GM18520 (cell line): ENCODE data around the gene BEGAIN.

ENCODE experiments used
- ATAC-seq: cut with Tn5 transposase; IDR thresholded peaks from one replicate; pipeline ENCODE4 v1.9.1; 2021; ENCODE audit not compliant: unreplicated experiment

Gene BEGAIN, protein sequence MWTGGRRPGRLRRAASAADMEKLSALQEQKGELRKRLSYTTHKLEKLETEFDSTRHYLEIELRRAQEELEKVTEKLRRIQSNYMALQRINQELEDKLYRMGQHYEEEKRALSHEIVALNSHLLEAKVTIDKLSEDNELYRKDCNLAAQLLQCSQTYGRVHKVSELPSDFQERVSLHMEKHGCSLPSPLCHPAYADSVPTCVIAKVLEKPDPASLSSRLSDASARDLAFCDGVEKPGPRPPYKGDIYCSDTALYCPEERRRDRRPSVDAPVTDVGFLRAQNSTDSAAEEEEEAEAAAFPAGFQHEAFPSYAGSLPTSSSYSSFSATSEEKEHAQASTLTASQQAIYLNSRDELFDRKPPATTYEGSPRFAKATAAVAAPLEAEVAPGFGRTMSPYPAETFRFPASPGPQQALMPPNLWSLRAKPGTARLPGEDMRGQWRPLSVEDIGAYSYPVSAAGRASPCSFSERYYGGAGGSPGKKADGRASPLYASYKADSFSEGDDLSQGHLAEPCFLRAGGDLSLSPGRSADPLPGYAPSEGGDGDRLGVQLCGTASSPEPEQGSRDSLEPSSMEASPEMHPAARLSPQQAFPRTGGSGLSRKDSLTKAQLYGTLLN

GRCh38 chr14:100587086-100587762 lies at the start of gene BEGAIN:
BEGAIN (minus strand) TSS chr14:100587417; CDS start chr14:100587290, 127 bp downstream.
- ATAC-seq = no peak

DNA sequence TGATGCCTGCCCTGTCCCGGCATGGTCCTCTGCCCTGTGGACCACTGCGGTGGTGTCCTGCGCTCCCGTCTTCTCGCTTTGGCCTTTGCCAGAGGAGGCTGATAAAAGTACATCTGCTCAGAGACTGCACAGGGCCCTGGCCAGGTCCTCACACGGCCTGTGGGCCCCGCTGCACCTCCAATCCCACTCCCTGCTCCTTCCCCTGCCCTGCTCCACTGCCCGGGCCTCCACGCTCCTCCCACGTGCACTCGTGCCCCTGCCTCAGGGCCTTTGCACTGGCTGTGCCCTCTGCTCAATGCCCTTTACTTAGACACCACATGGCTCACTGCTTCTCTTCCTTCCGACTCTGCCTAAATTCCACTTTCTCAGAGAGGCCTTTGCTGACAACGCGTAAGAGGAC lies 49.3 kb upstream of the BEGAIN start:
- ATAC-seq = no peak

DNA sequence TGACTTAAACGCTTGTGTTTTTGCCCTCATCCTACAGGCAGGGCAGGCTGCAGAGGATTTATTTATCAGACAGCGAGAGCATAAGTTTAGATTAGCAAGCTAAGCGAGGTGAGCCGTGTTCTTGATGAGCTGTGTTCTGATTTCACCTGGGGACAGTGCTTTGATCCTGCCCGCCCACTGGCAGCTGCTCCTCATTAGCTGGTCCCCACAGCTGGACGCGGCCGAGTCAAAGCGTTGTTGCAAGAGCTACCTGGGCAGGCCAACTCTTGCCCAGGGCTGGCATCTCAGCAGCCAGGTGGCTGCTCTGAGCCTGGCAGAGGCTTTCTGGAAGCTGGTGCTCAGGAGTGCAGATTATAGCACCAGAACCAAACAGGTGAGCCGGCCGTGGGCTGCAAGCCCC lies 46.8 kb upstream of the BEGAIN start:
- ATAC-seq = no peak

DNA sequence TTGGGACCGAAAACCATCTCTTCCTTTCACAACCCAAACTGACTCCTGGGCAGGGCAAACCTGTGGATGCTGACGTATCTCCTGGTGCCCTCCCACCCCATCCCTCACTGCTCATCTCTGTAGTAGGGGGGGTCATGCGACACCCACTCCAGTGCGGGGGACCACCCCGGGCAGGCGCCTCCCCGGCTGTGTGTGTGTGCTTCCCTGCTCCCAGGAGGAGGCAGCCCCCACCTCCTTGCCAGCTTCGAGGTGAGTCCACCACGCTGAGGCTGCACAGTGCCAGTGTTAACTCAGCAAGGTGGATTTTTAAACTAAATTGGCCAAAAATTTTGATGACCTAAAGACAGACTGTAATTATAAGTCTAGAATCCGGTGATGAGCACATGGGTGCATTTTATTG lies 46.2 kb upstream of the BEGAIN start:
- no peak for ATAC-seq

DNA sequence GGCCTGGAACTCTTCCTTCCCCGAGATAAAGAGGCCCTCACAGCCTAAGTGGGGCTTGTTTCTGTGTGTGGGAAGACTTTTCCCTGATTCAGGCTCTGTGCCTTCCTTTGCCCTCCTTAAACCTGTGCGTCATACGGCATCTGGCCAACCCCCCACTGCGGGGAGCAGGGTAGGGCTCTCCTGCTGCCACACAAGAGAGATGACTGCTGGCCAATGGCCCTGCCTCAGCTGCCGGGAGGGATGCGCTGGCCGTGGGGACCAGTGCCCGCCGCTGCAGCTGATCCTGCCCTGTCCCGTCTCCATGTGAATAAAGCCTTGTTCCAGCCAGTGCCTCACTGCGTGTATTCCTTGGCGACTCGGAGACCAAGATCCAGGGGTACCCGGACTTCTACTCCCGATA lies 42.5 kb upstream of the BEGAIN start:
- ATAC-seq = no peak

DNA sequence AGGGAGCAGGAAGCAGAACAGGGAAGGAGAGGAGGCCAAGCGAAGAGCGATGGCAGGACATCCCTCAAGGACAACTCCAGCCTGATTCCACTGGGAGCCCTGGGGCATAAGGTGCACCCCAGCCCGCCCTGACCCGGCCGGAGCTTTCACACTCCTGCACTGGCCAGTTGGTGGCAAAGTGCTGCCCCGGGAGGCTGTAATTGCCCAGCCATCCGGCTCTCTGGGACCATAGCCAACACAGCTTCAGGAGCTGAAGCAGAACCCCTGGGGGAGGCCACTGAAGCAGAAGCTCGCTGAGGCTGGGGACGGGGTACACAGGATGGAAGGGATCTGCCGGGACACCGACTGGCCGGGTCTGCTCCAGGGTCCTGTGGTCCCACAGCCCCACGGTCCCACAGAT lies 41.9 kb upstream of the BEGAIN start:
- no peak for ATAC-seq

- ATAC-seq = no peak
These were observed 41.0 kb upstream of the BEGAIN start for GRCh38 chr14:100628225-100628624.

DNA sequence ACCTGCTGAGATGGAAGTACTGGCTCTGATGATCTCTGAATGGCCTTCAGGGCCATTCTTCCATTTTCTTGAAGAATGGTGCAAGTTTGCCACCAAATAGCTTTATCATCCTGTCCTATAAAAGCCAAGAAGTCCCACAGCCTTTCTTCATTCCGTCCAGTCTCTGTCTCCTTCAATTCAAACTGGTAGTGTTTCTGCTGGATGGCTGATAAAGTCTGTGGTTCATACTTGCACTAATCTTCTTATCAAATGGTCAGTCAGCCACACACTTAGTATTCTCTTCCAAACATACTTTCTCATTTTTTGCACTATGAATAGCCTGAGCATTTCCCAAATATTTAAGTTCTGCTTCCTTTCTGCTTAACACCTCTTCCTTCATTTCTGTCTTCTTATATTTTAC lies 39.4 kb upstream of the BEGAIN start:
- no peak for ATAC-seq

DNA sequence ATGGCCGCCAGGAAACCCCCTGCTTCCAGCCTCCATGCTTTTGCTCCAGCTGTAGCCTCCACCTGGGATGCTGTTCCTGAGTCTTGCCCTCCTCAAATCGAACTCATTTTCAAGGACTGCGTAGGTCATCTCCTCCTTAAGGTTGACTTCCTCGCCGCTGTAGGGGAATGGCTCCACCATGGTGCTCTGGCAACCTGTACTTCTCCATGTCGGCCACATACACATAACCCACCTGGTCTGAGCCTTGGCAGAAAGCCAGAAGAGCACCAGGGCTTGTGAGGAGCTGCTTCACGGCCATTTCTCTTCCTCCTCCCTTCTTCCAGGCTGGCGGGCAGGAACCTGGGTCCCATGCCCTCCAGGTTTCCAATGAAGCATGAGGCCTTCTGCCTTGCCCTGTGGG lies 36.7 kb upstream of the BEGAIN start:
- no peak for ATAC-seq

GRCh38 chr14:100623557-100623956 lies 36.3 kb upstream of the BEGAIN start:
- no peak for ATAC-seq

DNA sequence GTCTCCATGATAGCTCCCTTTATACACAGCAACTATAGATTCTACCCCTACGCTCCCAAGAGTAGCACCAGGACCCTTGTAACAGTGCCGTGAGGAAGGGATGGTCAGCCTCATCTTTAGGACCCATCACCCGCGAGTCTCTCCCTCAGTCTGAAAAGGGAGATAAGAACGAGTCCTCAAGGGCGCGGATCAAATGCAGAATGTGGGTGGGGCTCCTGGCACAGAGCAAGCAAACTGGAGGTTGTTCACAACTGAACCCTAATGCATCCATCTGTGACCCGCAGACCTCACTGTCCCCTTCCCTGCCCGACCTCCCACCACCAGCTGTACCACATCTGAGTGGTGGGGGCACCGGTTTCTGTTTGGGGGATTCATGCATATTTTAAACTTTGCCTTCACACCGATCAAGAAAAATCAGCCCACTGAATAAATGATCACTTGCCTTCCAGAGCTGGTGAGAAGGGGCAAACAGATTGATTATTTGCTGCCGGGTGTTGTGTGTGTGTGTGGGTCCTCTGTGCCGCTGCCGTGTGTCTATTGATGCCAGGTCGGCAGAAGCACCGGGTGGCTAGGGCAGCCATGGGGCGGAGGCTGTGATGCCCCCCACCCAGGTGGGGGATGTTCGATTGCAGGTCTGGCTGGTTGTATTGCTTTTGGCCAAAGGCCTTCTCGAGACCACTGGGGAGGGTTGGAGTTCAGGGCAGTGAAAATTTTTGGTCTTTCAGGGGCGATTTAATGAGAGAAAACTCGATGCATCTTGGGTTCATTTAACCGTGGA lies 35.7 kb upstream of the BEGAIN start:
- no peak for ATAC-seq

DNA sequence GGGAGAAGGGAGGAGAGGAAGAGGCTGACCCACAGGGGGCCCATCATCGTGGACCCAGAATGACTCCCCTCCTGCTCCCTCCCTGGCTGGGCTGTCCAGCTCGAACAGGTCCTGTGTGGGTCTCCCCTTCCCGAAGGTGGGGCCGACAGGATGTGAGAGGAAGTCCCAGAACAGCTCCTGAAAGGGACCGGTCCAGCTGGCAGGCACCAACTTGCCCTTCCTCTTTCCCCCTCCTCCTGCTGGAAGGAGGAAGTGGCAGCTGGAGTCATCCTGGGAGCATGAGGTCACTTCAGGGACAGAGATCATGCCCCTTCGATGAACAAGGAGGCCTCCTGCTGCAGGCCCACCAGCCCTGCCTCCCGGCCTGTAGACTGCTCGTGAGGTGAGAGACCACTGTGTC lies 35.0 kb upstream of the BEGAIN start:
- no peak for ATAC-seq

DNA sequence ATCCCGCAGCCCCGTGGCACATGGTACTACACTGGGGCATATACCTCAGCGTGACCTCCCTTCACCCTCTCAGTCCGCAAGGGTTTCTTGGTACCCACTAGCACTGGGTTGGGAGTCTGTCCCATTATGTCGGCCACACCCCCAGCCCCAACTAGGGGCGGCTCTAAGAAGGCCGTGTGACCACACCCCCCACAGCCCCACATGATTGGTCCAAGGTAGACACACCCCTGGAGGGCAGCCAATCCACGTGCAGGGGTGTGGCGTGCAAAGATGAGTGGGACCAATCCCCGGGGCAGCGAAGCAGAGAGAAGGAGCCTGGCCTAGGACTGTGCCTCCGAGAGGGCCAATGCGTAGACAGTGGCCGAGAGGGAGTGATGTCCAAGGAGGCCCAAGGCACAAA lies 34.6 kb upstream of the BEGAIN start:
- no peak for ATAC-seq

DNA sequence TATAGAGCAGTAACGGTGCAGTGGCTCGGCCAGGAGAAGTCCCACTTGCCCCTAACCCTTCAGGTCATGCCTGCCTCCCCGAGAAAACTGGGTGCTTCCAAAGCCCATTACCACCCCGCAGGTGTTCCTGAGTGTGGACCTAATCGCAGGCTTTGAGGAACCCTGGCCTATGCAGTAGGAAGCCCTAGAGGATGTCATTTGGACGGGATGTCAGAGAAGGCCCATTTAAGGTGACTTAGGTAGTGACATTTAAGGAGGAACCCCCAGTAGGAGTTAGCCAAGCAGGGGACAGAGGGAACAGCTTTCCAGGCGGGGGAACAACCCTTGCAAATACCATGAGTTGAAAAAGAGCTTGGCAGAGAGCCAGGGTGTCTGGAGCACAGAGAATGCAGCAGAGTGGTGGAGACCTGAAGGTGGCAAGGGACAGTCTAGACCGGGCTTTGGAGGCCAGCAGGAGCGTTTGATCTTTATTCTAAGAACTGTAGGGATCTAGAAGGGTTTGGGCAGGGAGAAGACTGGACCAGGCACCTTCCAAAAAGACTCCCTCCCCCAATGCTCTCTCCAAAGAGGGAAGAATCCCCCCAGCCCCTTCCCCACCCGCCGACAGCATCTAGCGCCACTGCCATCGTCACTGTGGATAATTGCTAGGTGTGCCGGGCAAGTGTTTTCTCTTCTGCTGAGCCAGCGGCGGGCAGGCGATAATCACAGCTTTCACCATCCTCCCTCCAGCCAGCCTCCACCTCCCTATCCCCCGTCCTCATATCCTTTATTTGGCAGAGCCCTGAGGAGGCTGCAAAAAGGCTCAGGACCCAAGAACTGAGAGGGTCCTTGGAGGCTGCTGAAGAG lies 33.3 kb upstream of the BEGAIN start:
- ATAC-seq = no peak

DNA sequence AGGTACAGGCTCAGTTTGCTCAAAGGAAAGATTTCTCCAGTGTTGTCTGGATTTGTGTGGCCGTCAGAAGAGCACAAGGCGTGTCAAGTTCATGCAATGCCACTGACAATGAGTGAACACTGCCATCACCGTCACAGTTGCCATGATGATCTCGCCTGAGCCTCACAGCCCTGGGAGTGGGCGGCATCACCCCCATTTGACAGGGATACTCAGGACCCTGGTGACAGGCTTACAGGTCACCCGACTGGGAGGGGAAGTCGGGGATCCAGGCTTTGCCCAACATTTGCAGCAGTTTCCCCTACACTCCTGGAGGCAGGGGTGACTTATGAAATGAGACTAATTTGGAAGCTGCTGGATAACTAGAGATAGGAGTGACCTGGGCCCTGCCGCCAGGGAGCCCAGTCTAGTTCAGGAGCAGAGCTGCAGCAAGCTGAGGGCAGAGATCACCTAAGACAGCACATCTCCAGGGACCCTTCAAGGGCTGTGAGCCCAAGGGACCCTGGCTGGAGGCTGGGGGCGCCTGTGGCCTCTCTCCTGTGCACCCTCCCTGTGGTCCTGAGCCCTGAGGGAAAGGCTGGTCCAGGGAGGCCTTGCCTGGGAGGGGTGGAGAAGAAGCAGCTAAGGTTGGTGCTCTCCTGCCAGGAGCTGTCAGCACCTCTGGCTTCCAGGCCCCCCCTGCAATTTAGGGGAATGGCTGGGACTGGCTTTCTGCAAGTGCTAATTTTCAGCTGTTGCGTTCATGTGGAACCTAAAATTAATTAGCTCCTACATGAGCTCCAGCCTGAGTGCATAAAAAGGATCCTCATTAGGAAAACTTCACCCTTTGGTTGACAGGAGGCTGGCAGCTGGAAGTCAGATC lies 32.4 kb upstream of the BEGAIN start:
- no peak for ATAC-seq

DNA sequence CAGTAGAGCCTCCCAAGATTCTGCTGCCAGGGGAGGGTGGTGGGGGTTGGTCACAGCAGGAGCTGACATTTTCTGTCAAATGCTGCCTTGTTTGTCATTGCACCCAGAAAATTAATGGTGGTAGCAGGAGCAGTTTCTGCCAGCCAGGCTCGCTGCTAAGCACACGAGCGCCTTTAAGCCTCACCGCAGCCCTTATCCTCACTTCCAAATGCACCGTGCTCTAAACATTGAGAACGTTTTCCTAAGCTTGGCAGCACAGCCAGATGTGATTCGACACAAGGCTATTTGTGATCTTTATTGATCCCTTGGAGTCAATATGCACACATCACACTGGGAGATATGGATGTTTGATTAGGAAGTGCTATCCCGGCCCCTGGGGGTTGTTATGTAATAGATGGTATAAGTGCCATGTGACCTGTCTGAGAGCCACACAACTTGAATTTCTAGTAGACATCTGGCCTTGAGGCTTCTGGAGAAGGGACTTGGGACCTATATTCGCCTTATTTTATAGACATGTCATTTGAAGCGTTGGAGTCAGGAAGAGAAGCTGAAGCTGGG lies 31.6 kb upstream of the BEGAIN start:
- ATAC-seq = no peak

DNA sequence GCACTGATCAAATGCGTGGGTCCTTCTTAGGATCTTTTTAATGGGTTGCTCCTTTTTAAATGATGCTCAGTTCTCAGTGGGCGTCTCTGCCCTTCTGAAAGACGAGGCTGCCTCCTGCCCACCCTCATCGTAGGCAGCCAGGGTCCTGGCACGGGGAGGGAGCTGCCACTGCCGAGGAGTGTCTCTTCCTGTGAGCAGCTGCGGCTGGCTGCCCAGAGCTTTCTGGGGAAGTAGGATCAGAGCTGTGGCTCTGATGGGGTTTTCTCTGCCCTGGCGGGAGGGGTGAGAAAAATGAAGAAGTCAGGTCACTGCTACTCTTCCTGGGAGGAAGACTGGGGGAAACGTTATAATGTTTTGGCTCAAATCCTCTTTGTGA lies 31.1 kb upstream of the BEGAIN start:
- ATAC-seq = no peak

DNA sequence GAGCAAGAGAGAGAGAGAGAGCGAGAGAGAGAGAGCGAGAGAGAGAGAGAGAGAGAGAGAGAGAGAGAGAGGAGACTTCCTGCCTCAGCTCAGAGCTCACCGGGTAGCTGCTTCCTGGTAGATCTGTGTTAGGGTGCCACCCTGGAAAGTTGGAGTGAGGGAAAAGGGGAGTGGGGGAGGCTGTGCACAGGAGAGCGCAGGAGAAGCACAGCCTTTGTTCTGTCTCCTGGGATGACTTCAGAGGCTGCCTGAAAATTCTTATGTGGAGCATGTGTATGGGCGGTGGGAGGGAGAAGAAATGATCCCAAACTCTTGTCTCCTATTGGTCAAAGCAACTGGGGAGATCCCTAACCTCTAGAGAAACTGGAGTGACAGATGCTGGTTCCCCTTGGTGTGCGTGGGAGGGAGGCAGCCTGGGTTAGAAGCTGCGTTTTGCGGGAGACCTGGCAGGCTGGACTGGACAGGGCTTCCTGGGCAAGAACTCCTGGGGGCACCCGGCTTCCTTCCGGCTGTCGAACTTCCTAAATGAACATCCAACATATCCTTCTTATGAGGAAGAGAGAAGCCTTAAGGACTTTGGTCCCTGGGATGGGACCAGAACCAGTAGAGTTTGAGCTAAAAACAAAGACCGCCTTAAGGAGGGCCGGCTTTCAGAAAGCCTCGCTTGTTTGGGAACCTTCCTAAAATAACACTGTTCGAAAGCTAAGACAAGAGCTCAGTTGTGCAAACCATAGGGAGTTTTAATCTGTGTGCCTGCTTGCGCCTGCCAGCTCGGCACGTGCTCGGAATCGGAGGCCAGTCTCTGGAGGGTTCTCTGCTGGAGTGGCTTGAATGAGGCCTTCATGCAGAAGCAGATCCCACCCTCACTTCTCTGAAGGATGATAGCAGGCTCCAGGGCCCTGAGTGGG lies 30.4 kb upstream of the BEGAIN start:
- no peak for ATAC-seq
